IMR-90 (cell line): ENCODE data around the gene PIGP. TPM values are rescaled to one million over a fixed set of nuclear protein-coding genes. Genes with fewer than 3 reads are reported as not detected.
"Not testable (repeated sequence)": the region's sequence is repeated elsewhere in the genome, so short reads cannot be mapped to it uniquely, and the experiment has no call there.

Source experiments
- ATAC-seq: fragments of 200-7000 bp; cut with Tn5 transposase; 2 replicates; pipeline ENCODE4 v1.9.1; 2020; ENCODE audit warnings: low read depth, mild to moderate bottlenecking, moderate library complexity
- BruUV-seq: library from RNA; stranded (reverse); fragments of 400-500 nt; replicated peaks from 2 replicates; lab custom pipeline; 2021; lab: Mats Ljungman, UMichigan
- CTCF ChIA-PET: fragments of 300-600 bp; formaldehyde crosslinking; extraction: SDS; loops from one replicate; lab custom pipeline; 2021; ENCODE audit warnings: antibody characterized with exemption; lab: Yijun Ruan, JAX
- POLR2A ChIA-PET: fragments of 300-600 bp; sonication (Branson Sonifier 250); formaldehyde crosslinking; loops from one replicate; lab custom pipeline; 2022; ENCODE audit warnings: antibody characterized with exemption; ENCODE audit not compliant: unreplicated experiment; lab: Charles Lee
- DNase-seq: peaks from one replicate; pipeline ENCODE4 v3.0.0; 2013
- H2AFZ ChIP-seq: replicated peaks from 2 replicates; pipeline ENCODE3; 2013; ENCODE audit warnings: low read length, mild to moderate bottlenecking; ENCODE audit not compliant: poor library complexity
- H2AK5ac ChIP-seq: 2 replicates; pipeline ENCODE4 v1.6.1; 2013; ENCODE audit warnings: low read depth, low read length, inconsistent platforms
- H2AK9ac ChIP-seq: replicated peaks from 2 replicates; pipeline ENCODE3; 2013; ENCODE audit warnings: mild to moderate bottlenecking, low read depth, low read length, moderate library complexity; ENCODE audit not compliant: poor library complexity
- H2BK120ac ChIP-seq: 2 replicates; pipeline ENCODE4 v1.6.1; 2013; ENCODE audit warnings: low read depth, low read length, inconsistent platforms
- H2BK15ac ChIP-seq: 3 replicates; pipeline ENCODE4 v1.6.1; 2013; ENCODE audit warnings: low read depth, low read length, inconsistent platforms
- H2BK20ac ChIP-seq: 2 replicates; pipeline ENCODE4 v1.6.1; 2013; ENCODE audit warnings: low read depth, mild to moderate bottlenecking, inconsistent platforms, low read length, moderate library complexity
- H2BK5ac ChIP-seq: 2 replicates; pipeline ENCODE4 v1.6.1; 2013; ENCODE audit warnings: mild to moderate bottlenecking, low read depth, low read length, inconsistent platforms; ENCODE audit not compliant: poor library complexity, severe bottlenecking
- H3K14ac ChIP-seq: replicated peaks from 2 replicates; pipeline ENCODE4 v1.6.1; 2013; ENCODE audit warnings: low read depth, low read length, inconsistent platforms
- H3K18ac ChIP-seq: 2 replicates; pipeline ENCODE4 v1.6.1; 2013; ENCODE audit warnings: low read depth, low read length, control low read depth
- H3K23ac ChIP-seq: 2 replicates; pipeline ENCODE4 v1.6.1; 2013; ENCODE audit warnings: low read depth, low read length, inconsistent platforms
- H3K27ac ChIP-seq: 2 replicates; pipeline ENCODE4 v1.5.1; 2013; ENCODE audit warnings: mild to moderate bottlenecking, control low read depth, low read length; ENCODE audit not compliant: insufficient read depth
- H3K27me3 ChIP-seq: 2 replicates; pipeline ENCODE4 v1.6.1; 2013; ENCODE audit warnings: low read length; ENCODE audit not compliant: control insufficient read depth, insufficient read depth
- H3K36me3 ChIP-seq: 2 replicates; pipeline ENCODE4 v1.6.1; 2013; ENCODE audit warnings: low read length, mixed read lengths; ENCODE audit not compliant: control insufficient read depth, insufficient read depth
- H3K4ac ChIP-seq: 2 replicates; pipeline ENCODE4 v1.6.1; 2013; ENCODE audit warnings: low read depth, low read length, inconsistent platforms
- H3K4me1 ChIP-seq: 2 replicates; pipeline ENCODE4 v1.6.1; 2013; ENCODE audit warnings: low read length, mixed read lengths; ENCODE audit not compliant: control insufficient read depth, insufficient read depth
- H3K4me2 ChIP-seq: 2 replicates; pipeline ENCODE4 v1.6.1; 2013; ENCODE audit warnings: low read depth, mild to moderate bottlenecking, control low read depth, low read length, moderate library complexity
- H3K4me3 ChIP-seq: 2 replicates; pipeline ENCODE4 v1.5.1; 2013; ENCODE audit warnings: low read depth, mild to moderate bottlenecking, control low read depth, low read length, moderate library complexity; ENCODE audit not compliant: insufficient read depth
- H3K56ac ChIP-seq: 2 replicates; pipeline ENCODE4 v1.6.1; 2013; ENCODE audit warnings: low read length, inconsistent platforms; ENCODE audit not compliant: insufficient read depth; ENCODE audit errors: extremely low read depth
- H3K79me1 ChIP-seq, 2 experiments: 2 replicates each; pipeline ENCODE4 v1.6.1; 2013; ENCODE audit warnings: low read length in 2 of 2, inconsistent platforms in 1 of 2, low read depth in 1 of 2
- H3K9ac ChIP-seq: 2 replicates; pipeline ENCODE4 v1.6.1; 2013; ENCODE audit warnings: low read depth, low read length, control low read depth
- H3K9me1 ChIP-seq: 2 replicates; pipeline ENCODE4 v1.6.1; 2013; ENCODE audit warnings: low read length, inconsistent platforms; ENCODE audit not compliant: insufficient read depth
- H3K9me3 ChIP-seq: 2 replicates; pipeline ENCODE4 v1.6.1; 2013; ENCODE audit warnings: low read length; ENCODE audit not compliant: control insufficient read depth, insufficient read depth
- H4K20me1 ChIP-seq: 2 replicates; pipeline ENCODE4 v1.6.1; 2013; ENCODE audit warnings: low read length, inconsistent platforms; ENCODE audit not compliant: insufficient read depth
- H4K5ac ChIP-seq: 2 replicates; pipeline ENCODE4 v1.6.1; 2013; ENCODE audit warnings: mild to moderate bottlenecking, low read depth, low read length, control low read depth
- H4K8ac ChIP-seq, 2 experiments: 2 replicates each; pipeline ENCODE4 v1.6.1; 2013; ENCODE audit warnings: low read depth in 2 of 2, low read length in 2 of 2, control low read depth in 1 of 2, inconsistent platforms in 1 of 2
- H4K91ac ChIP-seq: 2 replicates; pipeline ENCODE4 v1.6.1; 2013; ENCODE audit warnings: low read depth, low read length, inconsistent platforms; ENCODE audit not compliant: insufficient read depth
- WGBS, 2 experiments: methylation state at CpG; one replicate each; pipeline versions ENCODE4 v1.1.5 to v1.1.7; 2013; ENCODE audit warnings: missing lambda C conversion rate in 2 of 2; ENCODE audit not compliant: insufficient read length in 1 of 2; ENCODE audit errors: extremely low coverage in 2 of 2; 5-methylcytosine and 5-hydroxymethylcytosine counted together
- dilution Hi-C: fragments of 300-500 bp; cut with HindIII; formaldehyde crosslinking; loops from one replicate; pipeline ENCODE4 v1.14.3; 2018; ENCODE audit warnings: low sequenced_read_pairs; ENCODE audit not compliant: unreplicated experiment
- in situ Hi-C: fragments of 300-500 bp; cut with MboI; formaldehyde crosslinking; loops from 3 replicates; pipeline ENCODE4 v1.14.3; 2019; ENCODE audit warnings: low sequenced_read_pairs, inconsistent platforms, mixed read lengths
- intact Hi-C: fragments of 100-400 bp; cut with micrococcal nuclease; formaldehyde crosslinking; loops from 2 replicates; pipeline ENCODE4 v1.10.0; 2022
- polyA plus RNA-seq, 3 experiments: library from polyadenylated mRNA; depleted of rRNA; stranded (reverse); fragments of >200 nt; gene quantifications; 2 replicates each; pipeline ENCODE4 v1.2.3, GENCODE V29; 2012; ENCODE audit warnings: low replicate concordance in 1 of 3
- total RNA-seq: library from RNA; depleted of rRNA; stranded (reverse); fragments of >200 nt; gene quantifications from 2 replicates; pipeline ENCODE4 v1.2.3, GENCODE V29; 2012

The PIGP gene
- total and polyA plus RNA-seq, 2 of the 4 experiments (the other 2 are of a cell fraction) = 4.1 to 15.4 TPM

- H4K20me1 ChIP-seq, H3K27ac ChIP-seq, H2AK5ac ChIP-seq, H3K14ac ChIP-seq, CTCF ChIA-PET, H2AK9ac ChIP-seq, H2BK15ac ChIP-seq, H3K4me2 ChIP-seq, H2BK20ac ChIP-seq, H3K9me3 ChIP-seq, H3K4ac ChIP-seq, H3K23ac ChIP-seq, POLR2A ChIA-PET, H4K91ac ChIP-seq, H3K9me1 ChIP-seq, H4K5ac ChIP-seq, H2BK5ac ChIP-seq, H4K8ac ChIP-seq, ATAC-seq, intact Hi-C loops, BruUV-seq, H3K36me3 ChIP-seq, H3K56ac ChIP-seq, H2BK120ac ChIP-seq, H3K79me1 ChIP-seq, in situ Hi-C loops, H3K18ac ChIP-seq, H3K4me1 ChIP-seq, dilution Hi-C loops, H3K4me3 ChIP-seq, H2AFZ ChIP-seq, DNase-seq, H3K9ac ChIP-seq: not testable (repeated sequence)
- no CpG with 5 or more reads among the region's 4 CpGs for WGBS, 2 experiments
- H3K27me3 ChIP-seq = peaks cover 11% of the 10 kb centered on the region
Observed at GRCh38 chr21:37034394-37034793, 38.5 kb downstream of the PIGP start.
